KOPT-K1 (cell line): Measurements from ENCODE around the gene PGA4.

Experiments used
- H3K27ac ChIP-seq: fragments of 200-600 bp; sonication (generic); 2 replicates; pipeline ENCODE4 v1.5.1; 2016; ENCODE audit warnings: antibody characterized with exemption, mild to moderate bottlenecking, low read depth, low read length; ENCODE audit not compliant: poor library complexity, severe bottlenecking
- H3K36me3 ChIP-seq: fragments of 200-600 bp; sonication (generic); 2 replicates; pipeline ENCODE4 v1.5.1; 2017; ENCODE audit warnings: antibody characterized with exemption, mild to moderate bottlenecking, low read length, moderate library complexity; ENCODE audit not compliant: insufficient read depth
- H3K9me3 ChIP-seq: fragments of 200-600 bp; sonication (generic); 2 replicates; pipeline ENCODE4 v1.5.1; 2017; ENCODE audit warnings: antibody characterized with exemption, low read length, mild to moderate bottlenecking; ENCODE audit not compliant: insufficient read depth, poor library complexity, severe bottlenecking

The PGA4 gene

GRCh38 chr11:61256710-61257482, 34.7 kb downstream of the PGA4 start:
- no peaks in the 10 kb centered on the region for H3K9me3 ChIP-seq
- peaks cover 18% of the 10 kb centered on the region for H3K36me3 ChIP-seq
- no peak overlapping the region for H3K27ac ChIP-seq

GRCh38 chr11:61258546-61258945, 36.4 kb downstream of the PGA4 start:
- H3K27ac ChIP-seq = no peak overlapping the region
- no peaks in the 10 kb centered on the region for H3K9me3 ChIP-seq
- peaks cover 18% of the 10 kb centered on the region for H3K36me3 ChIP-seq

DNA sequence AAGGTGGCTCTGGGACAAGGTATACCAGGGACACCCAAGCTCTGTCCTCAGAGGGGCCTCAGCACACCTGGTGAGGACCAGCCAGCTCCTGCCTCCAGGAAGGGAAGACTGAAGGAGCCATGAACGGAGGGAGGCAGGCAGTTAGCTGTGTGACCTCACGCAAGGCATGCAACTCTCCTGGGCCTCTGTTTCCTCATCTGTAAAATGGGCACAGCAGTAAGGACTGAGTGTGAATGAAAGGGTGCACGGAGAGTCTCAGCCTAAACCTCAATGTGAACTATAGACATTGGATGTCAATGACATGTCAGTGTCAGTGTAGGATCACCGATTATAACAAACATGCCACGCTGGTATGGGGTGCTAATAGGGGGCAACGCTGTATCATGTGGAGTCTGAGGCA, 37.2 kb downstream of the PGA4 start:
- H3K27ac ChIP-seq = no peak overlapping the region
- H3K36me3 ChIP-seq = peaks cover 18% of the 10 kb centered on the region
- H3K9me3 ChIP-seq = no peaks in the 10 kb centered on the region

- Histone ChIP-seq H3K9me3 (no peaks in the 10 kb centered on the region), H3K36me3 (no peaks in the 10 kb centered on the region; the same call in 1 of the 2 replicates), H3K27ac (no peak overlapping the region)
These were observed 42.2 kb downstream of the PGA4 start for GRCh38 chr11:61264371-61264770.

- H3K9me3 ChIP-seq = no peaks in the 10 kb centered on the region
- no peaks in the 10 kb centered on the region; the same call in 1 of the 2 replicates for H3K36me3 ChIP-seq
- H3K27ac ChIP-seq = no peak overlapping the region
These were observed 42.6 kb downstream of the PGA4 start for GRCh38 chr11:61264795-61265194.

- H3K9me3 ChIP-seq = no peaks in the 10 kb centered on the region
- H3K27ac ChIP-seq = no peak overlapping the region
- H3K36me3 ChIP-seq = no peaks in the 10 kb centered on the region; the same call in 1 of the 2 replicates
These were observed 43.2 kb downstream of the PGA4 start for GRCh38 chr11:61265357-61265756.

GRCh38 chr11:61266602-61267001, 44.5 kb downstream of the PGA4 start:
- no peak overlapping the region for H3K27ac ChIP-seq
- H3K9me3 ChIP-seq = no peaks in the 10 kb centered on the region
- peaks cover 4% of the 10 kb centered on the region; the same call in 1 of the 2 replicates for H3K36me3 ChIP-seq

DNA sequence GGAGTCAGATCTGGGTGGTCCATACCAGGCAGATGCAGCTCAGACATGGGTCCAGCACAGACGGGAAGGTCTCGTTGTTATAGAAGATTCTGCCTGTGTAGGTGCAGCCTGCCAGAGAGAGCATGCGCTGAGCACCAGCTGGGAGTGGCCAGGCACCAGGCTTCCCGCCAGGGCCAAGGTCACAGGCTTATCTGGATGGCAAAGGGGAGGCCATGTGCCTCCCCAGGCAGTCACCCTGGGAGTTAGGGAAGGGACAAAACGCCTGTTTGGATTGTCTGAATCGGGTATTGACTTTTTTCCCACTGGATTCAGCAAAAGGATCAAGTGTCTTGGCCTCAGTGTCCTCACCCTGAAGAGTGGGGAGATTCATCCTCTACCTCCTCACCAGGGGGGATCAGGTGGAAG, 45.3 kb downstream of the PGA4 start:
- Histone ChIP-seq H3K36me3 (peaks cover 12% of the 10 kb centered on the region; the same call in 1 of the 2 replicates), H3K9me3 (no peaks in the 10 kb centered on the region), H3K27ac (no peak overlapping the region)

DNA sequence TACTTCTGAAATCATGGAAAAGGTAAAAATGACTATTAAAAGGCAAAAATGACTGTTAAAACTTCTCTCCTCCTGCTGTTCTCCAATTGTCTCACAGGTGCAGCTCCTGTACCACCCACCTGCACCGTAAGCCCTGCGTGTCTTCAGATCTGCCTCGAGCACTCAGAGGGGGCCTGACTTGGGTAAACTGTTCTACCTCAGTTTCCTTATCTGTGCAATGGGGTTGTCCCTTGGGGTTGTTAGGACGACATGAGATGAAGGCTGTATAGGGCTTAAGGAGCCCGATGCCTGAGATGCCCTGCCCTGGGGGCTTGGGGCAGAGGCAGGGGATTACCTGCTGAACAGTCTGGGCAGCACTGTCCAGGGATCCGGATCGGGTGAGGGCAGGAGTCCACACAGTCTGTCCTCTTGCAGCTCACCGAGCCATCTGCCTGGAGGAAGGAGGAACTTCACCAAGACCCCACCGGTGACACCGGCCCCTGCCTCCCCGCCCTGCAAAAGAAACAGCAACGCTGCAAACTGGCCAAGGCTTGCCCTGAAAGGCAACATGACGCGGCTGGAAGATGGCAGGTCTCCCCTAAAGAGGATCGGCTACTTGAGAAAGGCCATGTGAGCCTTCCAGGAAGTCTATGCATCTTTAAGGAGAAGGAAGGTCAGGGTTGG, 46.6 kb downstream of the PGA4 start:
- H3K36me3 ChIP-seq = peaks cover 22% of the 10 kb centered on the region; the same call in 1 of the 2 replicates
- H3K27ac ChIP-seq = no peak overlapping the region
- H3K9me3 ChIP-seq = no peaks in the 10 kb centered on the region

GRCh38 chr11:61270354-61271076, 48.4 kb downstream of the PGA4 start:
- no peaks in the 10 kb centered on the region for H3K9me3 ChIP-seq
- no peak overlapping the region for H3K27ac ChIP-seq
- peaks cover 29% of the 10 kb centered on the region; the same call in 1 of the 2 replicates for H3K36me3 ChIP-seq

DNA sequence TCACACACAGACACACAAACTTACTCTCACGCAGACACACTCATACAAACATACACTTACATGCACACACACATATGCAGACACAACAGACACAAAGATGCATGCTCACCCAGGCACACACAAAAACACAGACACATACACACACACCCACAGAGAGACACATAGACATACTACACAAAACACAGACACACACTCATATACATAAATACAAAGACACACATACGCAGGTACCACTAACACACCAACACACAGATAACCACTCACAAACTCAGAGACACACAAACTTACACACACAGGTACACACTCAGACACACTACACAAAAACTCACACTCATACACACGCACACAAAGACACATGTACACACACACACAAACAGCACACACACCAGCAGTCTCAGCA, 50.6 kb downstream of the PGA4 start:
- no peak overlapping the region for H3K27ac ChIP-seq
- peaks cover 29% of the 10 kb centered on the region; the same call in 1 of the 2 replicates for H3K36me3 ChIP-seq
- H3K9me3 ChIP-seq = no peaks in the 10 kb centered on the region

- Histone ChIP-seq H3K9me3 (no peaks in the 10 kb centered on the region), H3K27ac (no peak overlapping the region), H3K36me3 (peaks cover 29% of the 10 kb centered on the region; the same call in 1 of the 2 replicates)
These were observed 51.3 kb downstream of the PGA4 start for GRCh38 chr11:61273178-61274078.

DNA sequence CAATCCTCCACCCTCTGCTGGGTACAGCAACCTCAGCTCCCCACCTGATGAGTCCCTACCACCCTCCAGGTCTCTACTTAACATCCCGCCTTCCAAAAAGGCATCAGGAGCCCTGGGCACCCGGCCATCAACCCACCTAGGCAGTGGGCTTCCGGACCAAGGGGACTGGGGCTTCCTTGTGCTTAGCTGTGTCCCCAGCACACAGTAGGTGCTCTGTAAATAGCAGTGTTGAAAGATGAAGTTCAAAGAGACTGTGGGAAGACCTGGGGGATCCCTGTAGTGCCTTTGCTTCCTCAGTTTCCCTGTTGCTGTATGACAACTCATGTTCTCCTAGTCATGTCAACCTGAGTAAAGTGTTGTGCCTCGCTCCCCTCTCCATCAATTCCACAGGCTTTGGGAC, 51.9 kb downstream of the PGA4 start:
- Histone ChIP-seq H3K27ac (no peak overlapping the region), H3K9me3 (no peaks in the 10 kb centered on the region), H3K36me3 (peaks cover 29% of the 10 kb centered on the region; the same call in 1 of the 2 replicates)

DNA sequence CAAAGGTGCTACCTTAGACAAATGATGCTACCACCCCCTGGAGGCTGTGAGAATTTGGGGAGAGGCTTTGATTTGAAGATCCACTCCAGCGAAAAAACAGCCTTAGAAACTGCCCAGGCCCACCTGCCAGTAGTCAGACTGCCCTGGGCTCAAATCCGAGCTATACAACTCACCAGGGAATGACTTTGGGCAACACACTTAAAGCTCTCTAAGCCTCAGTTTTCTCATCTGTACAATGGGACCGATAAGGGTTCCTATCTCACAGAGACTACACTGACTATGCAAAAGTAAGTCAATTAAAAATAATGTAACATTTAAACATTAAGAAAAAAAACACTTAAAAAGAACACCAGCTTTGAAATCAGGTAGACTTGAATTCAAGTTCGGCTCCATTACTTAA, 53.0 kb downstream of the PGA4 start:
- peaks cover 32% of the 10 kb centered on the region; the same call in 1 of the 2 replicates for H3K36me3 ChIP-seq
- H3K27ac ChIP-seq = no peak overlapping the region
- no peaks in the 10 kb centered on the region for H3K9me3 ChIP-seq
